ENCODE measurements around the gene MB21D2.
"Not testable (repeated sequence)": the region's sequence is repeated elsewhere in the genome, so short reads cannot be mapped to it uniquely, and the experiment has no call there.

Gene MB21D2

DNA sequence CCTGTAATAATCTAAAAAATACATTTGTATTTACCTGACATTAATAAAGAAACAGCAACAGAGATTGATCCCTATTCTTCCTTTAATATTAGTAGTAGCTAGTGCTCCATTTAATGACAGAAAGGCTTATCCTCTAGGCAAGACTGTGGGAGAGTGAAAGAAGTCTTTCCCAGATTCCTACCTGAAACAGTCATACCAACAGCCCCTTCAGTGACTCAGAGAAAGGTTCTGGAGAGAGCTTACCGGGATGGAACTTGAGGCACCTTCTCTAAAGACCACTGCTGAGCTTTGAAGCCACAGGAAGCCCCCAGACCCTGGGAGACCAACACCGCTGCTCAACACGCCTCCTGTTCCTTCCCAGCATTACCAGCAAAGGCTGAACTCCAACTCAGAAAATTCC, 123.4 kb downstream of the MB21D2 start:
- no peak for FAIRE-seq

GRCh38 chr3:192788816-192789515, 128.7 kb downstream of the MB21D2 start:
- FAIRE-seq: not testable (repeated sequence)

DNA sequence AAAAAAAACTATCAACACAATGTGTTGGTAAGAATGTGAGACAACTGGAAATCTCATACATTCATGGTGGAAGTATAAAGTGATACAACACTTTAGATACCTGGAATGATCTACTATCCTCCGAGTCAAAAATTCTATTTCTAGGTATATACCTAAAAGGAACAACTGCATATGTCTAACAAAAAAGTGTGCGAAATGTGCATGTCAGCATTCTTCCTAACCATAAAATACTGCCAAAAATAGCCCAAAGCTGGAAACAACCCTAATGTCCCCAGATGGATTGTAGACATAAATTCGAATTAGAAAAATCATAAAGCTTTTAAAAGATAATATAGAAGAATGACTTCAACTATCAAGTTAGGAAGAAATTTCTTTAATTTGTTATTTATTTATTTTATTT, 139.1 kb downstream of the MB21D2 start:
- no peak for FAIRE-seq

GRCh38 chr3:192774341-192774740, 143.3 kb downstream of the MB21D2 start:
- not testable (repeated sequence) for FAIRE-seq

DNA sequence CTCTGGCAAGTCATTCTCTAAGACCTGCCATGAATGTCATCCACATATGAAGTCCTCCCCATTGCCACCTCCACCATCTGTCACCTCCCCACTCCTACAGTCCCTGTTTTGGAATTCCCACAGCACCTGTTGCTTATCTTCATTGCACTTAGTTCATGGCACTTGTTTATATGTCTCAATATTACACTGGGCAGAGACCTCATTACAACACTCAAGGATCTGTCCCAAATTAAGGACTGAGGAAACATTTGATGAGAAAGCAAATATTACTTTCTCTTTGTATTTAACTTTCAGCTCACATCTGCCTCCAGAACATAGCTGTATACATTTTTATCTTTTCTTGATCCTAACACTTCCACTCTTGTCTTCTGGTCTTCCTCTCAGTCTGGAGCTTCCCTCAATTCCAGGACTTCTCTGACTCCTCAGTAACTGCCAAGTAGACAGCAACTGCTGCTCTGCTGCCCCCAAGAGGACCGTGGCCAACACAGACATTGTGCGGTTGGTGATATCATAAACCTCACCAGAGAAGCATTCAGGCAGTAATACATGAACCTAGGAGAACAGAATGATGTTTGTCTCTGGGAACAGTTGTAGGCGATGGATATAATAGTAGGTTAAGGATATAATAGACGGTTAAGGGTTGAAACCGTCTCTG, 145.3 kb downstream of the MB21D2 start:
- no peak for FAIRE-seq

- FAIRE-seq: no peak
Measured at GRCh38 chr3:192758654-192759053, 159.0 kb downstream of the MB21D2 start.

- FAIRE-seq: no peak
Measured at GRCh38 chr3:192751148-192751547, 166.5 kb downstream of the MB21D2 start.

GRCh38 chr3:192750201-192750600, 167.5 kb downstream of the MB21D2 start:
- FAIRE-seq: no peak

- FAIRE-seq: no peak
Measured at GRCh38 chr3:192747746-192748145, 169.9 kb downstream of the MB21D2 start.

- no peak for FAIRE-seq
Measured at GRCh38 chr3:192747145-192747544, 170.5 kb downstream of the MB21D2 start.
